GM21515 (cell line): ENCODE data around the gene TELO2.
"Not testable (repeated sequence)": the region's sequence is repeated elsewhere in the genome, so short reads cannot be mapped to it uniquely, and the experiment has no call there.

Experiments
- ATAC-seq: cut with Tn5 transposase; IDR thresholded peaks from one replicate; pipeline ENCODE4 v1.9.1; 2021; ENCODE audit not compliant: unreplicated experiment

Gene TELO2

GRCh38 chr16:1475552-1476114, 17.5 kb upstream of the TELO2 start:
- no peak for ATAC-seq

GRCh38 chr16:1477033-1477432, 16.1 kb upstream of the TELO2 start:
- no peak for ATAC-seq

GRCh38 chr16:1478937-1479336, 14.2 kb upstream of the TELO2 start:
- not testable (repeated sequence) for ATAC-seq

- ATAC-seq, result no peak
Measured at GRCh38 chr16:1481906-1482835, 11.0 kb upstream of the TELO2 start.

- no peak for ATAC-seq
Measured at GRCh38 chr16:1485847-1486496, 7.2 kb upstream of the TELO2 start.

GRCh38 chr16:1486551-1487390, 6.4 kb upstream of the TELO2 start:
- no peak for ATAC-seq

GRCh38 chr16:1487395-1488053, 5.6 kb upstream of the TELO2 start:
- no peak for ATAC-seq

GRCh38 chr16:1488054-1488601, 5.0 kb upstream of the TELO2 start:
- ATAC-seq, result no peak

- ATAC-seq, result no peak
Measured at GRCh38 chr16:1488619-1489018, 4.5 kb upstream of the TELO2 start, which contains the start of gene PTX4. Gene PTX4 (minus strand): TSS chr16:1488944. CDS start chr16:1488909, 35 bp downstream.

GRCh38 chr16:1489077-1489476, 4.1 kb upstream of the TELO2 start:
- ATAC-seq, result no peak

- no peak for ATAC-seq
Measured at GRCh38 chr16:1491327-1491726, 1.8 kb upstream of the TELO2 start.

GRCh38 chr16:1492082-1492922, 858 bp upstream of the TELO2 start:
- ATAC-seq, result no peak

GRCh38 chr16:1493746-1494094, 560 bp downstream of the TELO2 start:
- no peak for ATAC-seq

GRCh38 chr16:1494129-1494640, 1.0 kb downstream of the TELO2 start:
- no peak for ATAC-seq

GRCh38 chr16:1494711-1495110, 1.6 kb downstream of the TELO2 start:
- no peak for ATAC-seq

- no peak for ATAC-seq
Measured at GRCh38 chr16:1495211-1495888, 2.2 kb downstream of the TELO2 start.

- ATAC-seq, result no peak
Measured at GRCh38 chr16:1495889-1496262, 2.7 kb downstream of the TELO2 start.

- no peak for ATAC-seq
Measured at GRCh38 chr16:1496464-1496863, 3.3 kb downstream of the TELO2 start.
